ENCODE measurements around the gene RYR2. TPM values are rescaled to one million over a fixed set of nuclear protein-coding genes. Genes with fewer than 3 reads are reported as not detected.
"Not testable (repeated sequence)": the region's sequence is repeated elsewhere in the genome, so short reads cannot be mapped to it uniquely, and the experiment has no call there.

The RYR2 gene
- total RNA-seq, 1 donor from 2014 or later, result not detected

DNA sequence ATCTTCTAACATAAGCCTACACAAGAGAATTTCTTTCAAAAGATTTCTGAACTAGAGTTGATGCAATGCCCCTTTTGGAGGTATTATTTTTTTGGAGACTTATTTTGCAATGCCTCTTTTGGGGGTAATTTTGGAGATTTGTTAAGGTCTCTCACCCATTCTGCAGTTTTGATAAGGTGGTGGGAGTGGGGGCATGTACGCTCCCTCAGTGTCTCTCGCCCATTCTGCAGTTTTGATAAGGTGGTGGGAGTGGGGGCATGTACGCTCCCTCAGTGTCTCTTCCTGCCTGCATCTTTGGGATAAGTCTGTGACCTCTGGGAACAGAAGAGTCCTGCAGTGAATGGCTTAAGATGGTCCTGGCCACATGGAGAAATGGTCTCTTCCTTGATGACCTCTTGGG, 536.6 kb downstream of the RYR2 start:
- Histone ChIP-seq H3K4me3 (ENCODE audit: low read depth, low read length) (no peak overlapping the region), H3K36me3 (ENCODE audit: control insufficient read depth, insufficient read depth, low read length) (no peaks in the 10 kb centered on the region), H3K27me3 (ENCODE audit: control insufficient read depth, insufficient read depth, low read length) (no peaks in the 10 kb centered on the region)
- TF ChIP-seq, protein P1, sequence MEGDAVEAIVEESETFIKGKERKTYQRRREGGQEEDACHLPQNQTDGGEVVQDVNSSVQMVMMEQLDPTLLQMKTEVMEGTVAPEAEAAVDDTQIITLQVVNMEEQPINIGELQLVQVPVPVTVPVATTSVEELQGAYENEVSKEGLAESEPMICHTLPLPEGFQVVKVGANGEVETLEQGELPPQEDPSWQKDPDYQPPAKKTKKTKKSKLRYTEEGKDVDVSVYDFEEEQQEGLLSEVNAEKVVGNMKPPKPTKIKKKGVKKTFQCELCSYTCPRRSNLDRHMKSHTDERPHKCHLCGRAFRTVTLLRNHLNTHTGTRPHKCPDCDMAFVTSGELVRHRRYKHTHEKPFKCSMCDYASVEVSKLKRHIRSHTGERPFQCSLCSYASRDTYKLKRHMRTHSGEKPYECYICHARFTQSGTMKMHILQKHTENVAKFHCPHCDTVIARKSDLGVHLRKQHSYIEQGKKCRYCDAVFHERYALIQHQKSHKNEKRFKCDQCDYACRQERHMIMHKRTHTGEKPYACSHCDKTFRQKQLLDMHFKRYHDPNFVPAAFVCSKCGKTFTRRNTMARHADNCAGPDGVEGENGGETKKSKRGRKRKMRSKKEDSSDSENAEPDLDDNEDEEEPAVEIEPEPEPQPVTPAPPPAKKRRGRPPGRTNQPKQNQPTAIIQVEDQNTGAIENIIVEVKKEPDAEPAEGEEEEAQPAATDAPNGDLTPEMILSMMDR (IDR thresholded peaks at IDR 0.05; ENCODE audit: insufficient read depth, low read length, poor library complexity, severe bottlenecking), result no peak
- DNase-seq (ENCODE audit: low read depth), result no peak

DNA sequence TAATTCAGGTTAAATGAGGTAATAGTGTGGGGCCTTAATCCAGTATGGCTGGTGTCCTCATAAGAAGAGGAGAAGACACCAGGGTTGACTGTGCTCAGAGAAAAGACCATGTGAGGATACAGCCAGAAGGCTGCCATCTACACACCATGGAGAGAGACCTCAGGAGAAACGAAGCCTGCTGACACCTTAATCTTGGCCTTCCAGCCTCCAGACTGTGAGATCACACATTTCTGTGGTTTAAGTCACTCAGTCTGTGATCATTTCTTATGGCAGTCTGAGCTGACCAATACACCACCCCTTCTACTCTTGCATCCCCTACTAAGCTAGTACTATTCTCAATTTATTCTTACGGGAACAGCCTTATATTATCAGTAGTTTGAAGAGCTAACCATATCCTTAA, 538.7 kb downstream of the RYR2 start:
- Histone ChIP-seq H3K27me3 (ENCODE audit: control insufficient read depth, insufficient read depth, low read length) (no peaks in the 10 kb centered on the region), H3K36me3 (ENCODE audit: control insufficient read depth, insufficient read depth, low read length) (no peaks in the 10 kb centered on the region), H3K4me3 (ENCODE audit: low read depth, low read length) (no peak overlapping the region)
- TF ChIP-seq, protein P1 (IDR thresholded peaks at IDR 0.05; ENCODE audit: insufficient read depth, low read length, poor library complexity, severe bottlenecking), result no peak
- no peak for DNase-seq (ENCODE audit: low read depth)

DNA sequence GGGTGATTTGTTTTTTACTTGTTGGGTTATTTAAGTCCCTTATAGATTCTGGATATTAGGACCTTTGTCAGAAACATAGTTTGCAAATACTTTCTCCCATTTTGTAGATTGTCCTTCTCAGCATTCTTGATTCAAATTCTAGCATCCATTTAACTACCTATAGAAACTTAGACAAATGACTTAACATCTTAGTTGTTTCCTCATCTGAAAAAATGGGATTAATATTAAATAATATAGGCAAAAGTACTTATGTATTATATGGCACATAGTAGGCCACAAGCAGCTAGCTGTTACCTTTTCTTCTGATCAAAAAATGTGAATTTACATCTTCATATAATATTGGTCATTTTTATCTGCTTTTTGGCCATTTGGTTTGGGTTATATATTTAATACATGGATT, 541.3 kb downstream of the RYR2 start:
- no peak for DNase-seq (ENCODE audit: low read depth)
- TF ChIP-seq, protein P1 (IDR thresholded peaks at IDR 0.05; ENCODE audit: insufficient read depth, low read length, poor library complexity, severe bottlenecking), result no peak
- Histone ChIP-seq H3K4me3 (ENCODE audit: low read depth, low read length) (no peak overlapping the region), H3K36me3 (ENCODE audit: control insufficient read depth, insufficient read depth, low read length) (no peaks in the 10 kb centered on the region), H3K27me3 (ENCODE audit: control insufficient read depth, insufficient read depth, low read length) (no peaks in the 10 kb centered on the region)

DNA sequence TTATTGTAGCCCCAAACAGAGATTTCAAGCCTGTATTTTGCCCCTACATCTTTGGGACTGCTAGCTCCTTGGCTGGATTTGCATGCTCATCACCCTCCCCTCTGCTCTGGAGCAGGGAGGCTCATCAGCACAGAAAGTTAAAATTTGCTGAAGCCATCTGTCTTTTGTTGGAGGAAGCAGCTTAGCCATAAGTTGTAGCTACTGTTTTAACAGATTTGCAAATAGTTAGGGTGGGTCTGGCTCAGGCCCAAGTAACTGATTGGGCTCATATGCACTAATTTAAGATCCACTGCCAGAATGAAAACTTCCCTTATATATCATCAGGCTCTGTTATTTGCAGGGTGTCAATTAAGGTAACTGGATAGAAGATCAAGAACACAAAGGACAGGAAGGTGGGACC, 541.8 kb downstream of the RYR2 start:
- H3K4me3 ChIP-seq (ENCODE audit: low read depth, low read length), result no peak overlapping the region
- TF ChIP-seq, protein P1 (IDR thresholded peaks at IDR 0.05; ENCODE audit: insufficient read depth, low read length, poor library complexity, severe bottlenecking), result no peak
- no peak for DNase-seq (ENCODE audit: low read depth)
- no peaks in the 10 kb centered on the region for H3K36me3 ChIP-seq (ENCODE audit: control insufficient read depth, insufficient read depth, low read length)
- H3K27me3 ChIP-seq (ENCODE audit: control insufficient read depth, insufficient read depth, low read length), result no peaks in the 10 kb centered on the region

DNA sequence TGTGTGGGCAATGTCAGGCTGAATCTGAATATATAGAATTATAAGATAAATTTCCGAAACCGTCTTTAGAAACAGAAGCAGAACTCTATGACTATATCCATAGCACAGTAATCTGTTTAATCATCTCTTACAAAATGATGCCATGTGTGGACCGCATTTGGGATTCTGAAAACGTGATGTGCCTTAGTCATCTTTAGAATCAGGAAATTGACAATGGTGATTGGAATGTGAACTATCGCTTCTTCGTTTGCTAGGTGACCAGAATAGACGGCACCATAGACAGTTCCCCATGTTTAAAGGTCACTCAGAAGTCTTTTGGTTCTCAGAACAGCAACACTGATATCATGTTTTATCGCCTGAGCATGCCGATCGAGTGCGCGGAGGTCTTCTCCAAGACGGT, 548.4 kb downstream of the RYR2 start:
- TF ChIP-seq, protein P1 (IDR thresholded peaks at IDR 0.05; ENCODE audit: insufficient read depth, low read length, poor library complexity, severe bottlenecking), result no peak
- Histone ChIP-seq H3K27me3 (ENCODE audit: control insufficient read depth, insufficient read depth, low read length) (no peaks in the 10 kb centered on the region), H3K36me3 (ENCODE audit: control insufficient read depth, insufficient read depth, low read length) (no peaks in the 10 kb centered on the region), H3K4me3 (ENCODE audit: low read depth, low read length) (no peak overlapping the region)
- DNase-seq (ENCODE audit: low read depth), result no peak

DNA sequence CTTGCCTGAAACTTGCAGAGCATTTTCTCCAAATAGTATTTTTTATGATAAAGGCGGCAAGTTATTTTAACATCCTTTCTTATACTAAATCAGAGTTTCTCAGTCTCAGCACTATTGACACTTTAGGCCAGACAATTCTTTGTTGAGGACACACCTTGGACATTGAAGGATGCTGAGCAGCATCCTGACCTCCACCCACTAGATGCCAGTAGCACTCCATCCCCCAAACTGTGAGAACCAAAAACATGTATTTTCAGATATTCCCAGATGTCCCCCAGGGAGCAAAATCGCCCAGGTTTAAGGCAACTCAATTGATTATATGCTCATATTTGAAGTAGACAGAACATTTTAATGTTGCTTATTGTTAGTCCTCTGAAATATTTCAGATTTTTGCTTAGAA, 549.4 kb downstream of the RYR2 start:
- Histone ChIP-seq H3K36me3 (ENCODE audit: control insufficient read depth, insufficient read depth, low read length) (no peaks in the 10 kb centered on the region), H3K4me3 (ENCODE audit: low read depth, low read length) (no peak overlapping the region), H3K27me3 (ENCODE audit: control insufficient read depth, insufficient read depth, low read length) (no peaks in the 10 kb centered on the region)
- DNase-seq (ENCODE audit: low read depth), result no peak
- TF ChIP-seq, protein P1 (IDR thresholded peaks at IDR 0.05; ENCODE audit: insufficient read depth, low read length, poor library complexity, severe bottlenecking), result no peak

DNA sequence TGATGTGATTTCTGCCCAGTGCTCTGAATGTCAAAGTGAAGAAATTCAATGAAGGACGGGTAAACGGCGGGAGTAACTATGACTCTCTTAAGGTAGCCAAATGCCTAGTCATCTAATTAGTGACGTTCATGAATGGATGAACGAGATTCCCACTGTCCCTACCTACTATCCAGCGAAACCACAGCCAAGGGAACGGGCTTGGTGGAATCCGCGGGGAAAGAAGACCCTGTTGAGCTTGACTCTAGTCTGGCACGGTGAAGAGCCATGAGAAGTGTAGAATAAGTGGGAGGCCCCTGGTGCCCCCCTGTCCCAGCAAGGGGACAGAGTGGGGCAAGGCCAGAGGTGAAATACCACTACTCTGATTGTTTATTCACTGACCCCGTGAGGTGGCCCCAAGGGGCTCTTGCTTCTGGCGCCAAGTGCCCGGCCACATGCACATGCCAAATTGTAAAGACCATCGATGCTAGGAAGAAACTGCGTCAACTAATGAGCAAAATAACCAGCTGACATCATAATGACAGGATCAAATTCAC, 561.1 kb downstream of the RYR2 start:
- not testable (repeated sequence) for H3K27me3 ChIP-seq (ENCODE audit: control insufficient read depth, insufficient read depth, low read length); DNase-seq (ENCODE audit: low read depth); H3K4me3 ChIP-seq (ENCODE audit: low read depth, low read length)

More for the DNA sequence above, 561.1 kb downstream of the RYR2 start:
- H3K36me3 ChIP-seq (ENCODE audit: control insufficient read depth, insufficient read depth, low read length), result not testable (repeated sequence)
